GM10248 (cell line): Measurements from ENCODE around the gene FAAP20.
A peak's percentile ranks its signal among the peaks of the same experiment; 100 is the strongest.

Experiments used
- CTCF ChIA-PET: fragments of 300-600 bp; sonication (Branson Sonifier 250); formaldehyde crosslinking; extraction: SDS; loops from one replicate; lab custom pipeline; 2021; ENCODE audit warnings: antibody characterized with exemption; lab: Yijun Ruan, JAX
- POLR2A ChIA-PET: fragments of 350-650 bp; sonication (Branson Sonifier 250); formaldehyde crosslinking; extraction: SDS; loops from one replicate; lab custom pipeline; 2020; ENCODE audit warnings: antibody characterized with exemption; lab: Yijun Ruan, JAX
- DNase-seq: peaks from one replicate; pipeline ENCODE4 v3.0.0; 2012; ENCODE audit errors: extremely low spot score
- CTCF ChIP-seq: IDR thresholded peaks from 2 replicates; pipeline ENCODE4 v1.5.1; 2012; ENCODE audit warnings: mild to moderate bottlenecking, low read depth; ENCODE audit errors: extremely low read depth, missing control alignments, control extremely low read depth

FAAP20 gene

GRCh38 chr1:2205191-2205952 is 10.8 kb upstream of the FAAP20 start:
- peak; percentile 10 for TF ChIP-seq CTCF
- POLR2A ChIA-PET: interaction anchor here (1.5 kb wide), 1 partner anchor 22 kb away, joined by 4 read pairs; no protein-coding TSS in a partner anchor
- DNase-seq: no peak
- CTCF ChIA-PET: interaction anchor here (1.1 to 2.7 kb wide), 4 partner anchors 10 to 171 kb away, joined by 3 to 12 read pairs (median 4); partner anchors contain the start of gene FAAP20

GRCh38 chr1:2204415-2205190 is 10.0 kb upstream of the FAAP20 start:
- DNase-seq: peak; percentile 98
- TF ChIP-seq CTCF: no peak
- CTCF ChIA-PET: interaction anchor here (1.1 to 2.7 kb wide), 4 partner anchors 10 to 186 kb away, joined by 3 to 12 read pairs (median 4); partner anchors contain the start of genes FAAP20, MORN1 and RER1
- POLR2A ChIA-PET: interaction anchor here (0.9 to 1.5 kb wide), 2 partner anchors 23 to 381 kb away, joined by 3 to 4 read pairs; no protein-coding TSS in a partner anchor

GRCh38 chr1:2203671-2204414 is 9.3 kb upstream of the FAAP20 start:
- no peak for TF ChIP-seq CTCF
- DNase-seq: no peak
- ChIA-PET POLR2A (interaction anchor here (0.9 to 1.5 kb wide), 2 partner anchors 24 to 381 kb away, joined by 3 to 4 read pairs; no protein-coding TSS in a partner anchor), CTCF (interaction anchor here (1.0 to 9.6 kb wide), 5 partner anchors 9 to 187 kb away, joined by 3 to 182 read pairs (median 5); partner anchors contain the start of genes FAAP20, MORN1 and RER1)

GRCh38 chr1:2202843-2203601 is 8.4 kb upstream of the FAAP20 start:
- CTCF ChIA-PET: interaction anchor here (1.0 to 9.6 kb wide), 5 partner anchors 8 to 188 kb away, joined by 3 to 182 read pairs (median 5); partner anchors contain the start of genes FAAP20, MORN1 and RER1
- no peak for TF ChIP-seq CTCF
- POLR2A ChIA-PET: interaction anchor here (1.1 kb wide), 1 partner anchor 25 kb away, joined by 3 read pairs; no protein-coding TSS in a partner anchor
- DNase-seq: no peak

GRCh38 chr1:2202008-2202575 is 7.5 kb upstream of the FAAP20 start:
- ChIA-PET CTCF (interaction anchor here (1.3 to 9.6 kb wide), 2 partner anchors 9 to 179 kb away, joined by 4 to 182 read pairs; no protein-coding TSS in a partner anchor), POLR2A (interaction anchor here (0.6 to 1.1 kb wide), 3 partner anchors 13 to 187 kb away, joined by 3 to 4 read pairs (median 3); no protein-coding TSS in a partner anchor)
- no peak for DNase-seq
- TF ChIP-seq CTCF: no peak
